ENCODE results near the gene PRKN. TPM values are rescaled to one million over a fixed set of nuclear protein-coding genes. Genes with fewer than 3 reads are reported as not detected.

PRKN gene
- total and polyA plus RNA-seq, 2 experiments from 2014 or later, result 0.10 to 0.84 TPM

GRCh38 chr6:162712694-162713093 lies 14.9 kb downstream of the PRKN start:
- H3K4me2 ChIP-seq, result no peak overlapping the region
- DNase-seq (ENCODE audit: low spot score) (no peak), ATAC-seq (no peak)
- H3K36me3 ChIP-seq (ENCODE audit: insufficient read depth), result no peaks in the 10 kb centered on the region
- peaks cover 5% of the 10 kb centered on the region for H3K27me3 Mint-ChIP-seq (ENCODE audit: insufficient read depth, low read depth, poor library complexity)
- no peak overlapping the region for H3K27ac Mint-ChIP-seq
- H3K4me3 ChIP-seq, result no peak overlapping the region
- no peak overlapping the region for H2AFZ ChIP-seq
- H3K36me3 Mint-ChIP-seq (ENCODE audit: low read depth), result peaks cover 9% of the 10 kb centered on the region; the same call in 2 of the 3 replicates
- TF ChIP-seq ZNF114 (CRISPR knock-in tag; IDR thresholded peaks at IDR 0.05) (no peak), CTCF (conservative IDR thresholded peaks at IDR 0.05; ENCODE audit: low read depth in 2 of 2) (no peak), STAT1 (IDR thresholded peaks at IDR 0.05; ENCODE audit: unreplicated experiment) (no peak), CREB1 (CRISPR knock-in tag; IDR thresholded peaks at IDR 0.05; ENCODE audit: low read depth) (no peak), NANOG (IDR thresholded peaks at IDR 0.05; ENCODE audit: borderline replicate concordance) (no peak), POLR2AphosphoS5 (IDR thresholded peaks at IDR 0.05; ENCODE audit: low read depth) (no peak)
- TF ChIP-seq, protein P1, sequence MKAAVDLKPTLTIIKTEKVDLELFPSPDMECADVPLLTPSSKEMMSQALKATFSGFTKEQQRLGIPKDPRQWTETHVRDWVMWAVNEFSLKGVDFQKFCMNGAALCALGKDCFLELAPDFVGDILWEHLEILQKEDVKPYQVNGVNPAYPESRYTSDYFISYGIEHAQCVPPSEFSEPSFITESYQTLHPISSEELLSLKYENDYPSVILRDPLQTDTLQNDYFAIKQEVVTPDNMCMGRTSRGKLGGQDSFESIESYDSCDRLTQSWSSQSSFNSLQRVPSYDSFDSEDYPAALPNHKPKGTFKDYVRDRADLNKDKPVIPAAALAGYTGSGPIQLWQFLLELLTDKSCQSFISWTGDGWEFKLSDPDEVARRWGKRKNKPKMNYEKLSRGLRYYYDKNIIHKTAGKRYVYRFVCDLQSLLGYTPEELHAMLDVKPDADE (IDR thresholded peaks at IDR 0.05), result no peak
- H3K4me3 Mint-ChIP-seq, result no peak overlapping the region
- peaks cover 17% of the 10 kb centered on the region for H3K4me1 ChIP-seq (ENCODE audit: insufficient read depth)
- H4K20me1 ChIP-seq (replicated peaks; ENCODE audit: insufficient read depth), result no peaks in the 10 kb centered on the region
- H3F3A ChIP-seq (replicated peaks; ENCODE audit: low read depth), result no peaks in the 10 kb centered on the region
- H3K27ac ChIP-seq (ENCODE audit: low read depth), result no peak overlapping the region
- peaks cover 13% of the 10 kb centered on the region for H3K9me3 Mint-ChIP-seq
- H3K9me2 ChIP-seq (ENCODE audit: insufficient read depth), result no peaks in the 10 kb centered on the region
- no peaks in the 10 kb centered on the region for H3K79me2 ChIP-seq (replicated peaks; ENCODE audit: insufficient read depth)
- peaks cover 18% of the 10 kb centered on the region for H3K4me1 Mint-ChIP-seq
- no peaks in the 10 kb centered on the region for H3K27me3 ChIP-seq (ENCODE audit: insufficient read depth)

- Histone ChIP-seq H3K27me3 (ENCODE audit: insufficient read depth) (no peaks in the 10 kb centered on the region), H3K79me2 (replicated peaks; ENCODE audit: insufficient read depth) (no peaks in the 10 kb centered on the region), H3K4me2 (no peak overlapping the region), H3K9me2 (ENCODE audit: insufficient read depth) (no peaks in the 10 kb centered on the region), H2AFZ (no peak overlapping the region), H3K36me3 (ENCODE audit: insufficient read depth) (no peaks in the 10 kb centered on the region), H4K20me1 (replicated peaks; ENCODE audit: insufficient read depth) (no peaks in the 10 kb centered on the region), H3K4me3 (no peak overlapping the region), H3K4me1 (ENCODE audit: insufficient read depth) (peaks cover 17% of the 10 kb centered on the region), H3K27ac (ENCODE audit: low read depth) (no peak overlapping the region), H3F3A (replicated peaks; ENCODE audit: low read depth) (no peaks in the 10 kb centered on the region)
- ATAC-seq (no peak), DNase-seq (ENCODE audit: low spot score) (no peak)
- Mint-ChIP-seq H3K27me3 (ENCODE audit: insufficient read depth, low read depth, poor library complexity) (peaks cover 3% of the 10 kb centered on the region), H3K4me3 (no peak overlapping the region), H3K36me3 (ENCODE audit: low read depth) (peaks cover 5% of the 10 kb centered on the region; the same call in 2 of the 3 replicates), H3K9me3 (peaks cover 9% of the 10 kb centered on the region; the same call in 2 of the 3 replicates), H3K4me1 (peaks cover 18% of the 10 kb centered on the region), H3K27ac (no peak overlapping the region)
- TF ChIP-seq STAT1 (IDR thresholded peaks at IDR 0.05; ENCODE audit: unreplicated experiment) (no peak), EZH2 (IDR thresholded peaks at IDR 0.05; ENCODE audit: low read depth, unreplicated experiment) (no peak), NANOG (IDR thresholded peaks at IDR 0.05; ENCODE audit: borderline replicate concordance) (no peak), CTCF (conservative IDR thresholded peaks at IDR 0.05; ENCODE audit: low read depth in 2 of 2) (no peak), POLR2AphosphoS5 (IDR thresholded peaks at IDR 0.05; ENCODE audit: low read depth) (no peak), JUNB (IDR thresholded peaks at IDR 0.05; ENCODE audit: unreplicated experiment) (no peak), ZNF114 (CRISPR knock-in tag; IDR thresholded peaks at IDR 0.05) (no peak), ZNF331 (CRISPR knock-in tag; IDR thresholded peaks at IDR 0.05; ENCODE audit: low read depth) (no peak)
- TF ChIP-seq, protein P1 (IDR thresholded peaks at IDR 0.05), result no peak
These were observed 16.2 kb downstream of the PRKN start for GRCh38 chr6:162711376-162711775.

All from GM23338 (cell line).